GM19397 (cell line): Measurements from ENCODE around the gene ARL8A.
"Not testable (repeated sequence)": the region's sequence is repeated elsewhere in the genome, so short reads cannot be mapped to it uniquely, and the experiment has no call there.

Experiments used
- ATAC-seq: cut with Tn5 transposase; IDR thresholded peaks from one replicate; pipeline ENCODE4 v1.9.1; 2021; ENCODE audit warnings: mild to moderate bottlenecking, moderate library complexity; ENCODE audit not compliant: unreplicated experiment

Gene ARL8A

GRCh38 chr1:202159534-202160371 lies 15.2 kb upstream of the ARL8A start:
- no peak for ATAC-seq

DNA sequence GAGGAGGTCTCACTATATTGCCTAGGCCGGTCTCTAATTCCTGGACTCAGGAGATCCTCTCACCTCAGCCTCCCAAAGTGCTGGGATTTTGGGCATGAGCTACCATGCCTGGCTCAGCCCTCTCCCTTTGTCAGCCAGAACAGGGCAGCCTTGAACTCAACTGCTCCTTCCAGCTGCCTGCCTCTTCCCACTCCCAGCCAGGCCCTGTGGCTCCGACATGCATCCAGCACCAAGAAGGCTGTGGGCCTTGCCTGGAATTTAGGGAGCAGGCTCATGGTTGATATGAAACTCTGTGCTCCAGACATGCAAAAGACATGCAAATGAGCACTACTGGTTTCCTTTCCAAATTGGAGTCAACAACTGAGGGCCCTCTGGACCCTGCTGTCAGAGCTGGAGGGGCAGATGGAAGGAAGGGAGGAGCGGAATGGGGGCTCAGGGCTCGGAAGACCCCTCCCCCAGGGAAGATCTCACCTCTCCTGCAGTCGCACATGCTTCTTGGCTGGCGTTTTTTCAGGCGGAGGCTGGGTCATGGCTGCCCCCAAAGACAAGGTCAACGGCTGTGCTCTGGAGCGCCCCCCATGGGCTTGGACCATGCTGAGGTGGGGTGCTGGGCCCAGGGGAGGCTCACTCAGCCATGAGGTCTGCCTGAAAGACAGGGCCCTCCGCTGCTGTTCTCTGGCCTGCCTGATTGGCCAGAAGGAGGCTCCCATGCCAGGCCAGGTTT lies 14.4 kb upstream of the ARL8A start:
- no peak for ATAC-seq

DNA sequence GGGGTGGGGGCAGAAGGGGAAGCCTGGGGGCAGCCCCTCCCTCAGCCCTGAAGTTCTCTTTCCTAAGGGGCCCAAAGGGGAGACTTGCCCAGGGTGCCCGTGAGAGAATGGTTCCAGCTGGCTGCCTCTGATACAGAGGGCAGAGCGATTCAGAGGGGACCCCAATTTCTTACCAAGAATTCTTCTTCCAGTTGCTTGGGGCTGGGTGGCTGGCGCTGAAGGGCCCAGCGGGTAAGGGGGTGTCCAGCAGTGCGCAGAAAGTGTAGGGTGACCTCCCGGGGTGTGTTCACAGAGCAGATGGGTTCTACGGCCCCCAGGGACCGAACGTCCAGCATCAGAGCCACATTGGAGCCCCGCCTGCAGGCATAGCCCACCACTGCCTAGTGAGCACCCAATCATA lies 13.4 kb upstream of the ARL8A start:
- ATAC-seq = no peak

GRCh38 chr1:202156590-202156989 lies 12.1 kb upstream of the ARL8A start:
- ATAC-seq = no peak

DNA sequence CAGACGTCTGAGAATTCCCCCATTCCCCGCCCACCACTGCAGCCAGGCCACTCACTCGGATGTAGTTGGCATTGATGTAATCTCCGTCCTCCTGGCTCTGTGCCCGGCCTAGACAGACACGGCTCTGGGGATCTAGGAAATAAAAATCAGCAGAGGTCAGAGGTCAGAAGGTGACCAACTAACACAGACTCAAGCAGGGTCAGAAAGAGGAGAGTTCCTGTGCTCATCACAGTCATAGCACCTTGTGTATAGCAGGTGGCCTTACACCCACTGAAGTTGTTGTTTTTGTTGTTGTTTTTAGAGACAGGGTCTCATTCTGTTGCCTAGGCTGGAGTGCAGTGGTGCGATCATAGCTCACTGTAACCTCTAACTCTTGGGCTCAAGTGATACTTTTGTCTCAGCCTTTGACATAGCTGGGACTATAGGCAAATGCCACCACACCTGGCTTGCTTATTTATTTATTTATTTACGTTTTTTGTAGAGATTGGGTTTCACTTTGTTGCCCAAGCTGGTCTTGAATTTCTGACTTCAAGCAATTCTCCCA lies 11.0 kb upstream of the ARL8A start:
- ATAC-seq = no peak

DNA sequence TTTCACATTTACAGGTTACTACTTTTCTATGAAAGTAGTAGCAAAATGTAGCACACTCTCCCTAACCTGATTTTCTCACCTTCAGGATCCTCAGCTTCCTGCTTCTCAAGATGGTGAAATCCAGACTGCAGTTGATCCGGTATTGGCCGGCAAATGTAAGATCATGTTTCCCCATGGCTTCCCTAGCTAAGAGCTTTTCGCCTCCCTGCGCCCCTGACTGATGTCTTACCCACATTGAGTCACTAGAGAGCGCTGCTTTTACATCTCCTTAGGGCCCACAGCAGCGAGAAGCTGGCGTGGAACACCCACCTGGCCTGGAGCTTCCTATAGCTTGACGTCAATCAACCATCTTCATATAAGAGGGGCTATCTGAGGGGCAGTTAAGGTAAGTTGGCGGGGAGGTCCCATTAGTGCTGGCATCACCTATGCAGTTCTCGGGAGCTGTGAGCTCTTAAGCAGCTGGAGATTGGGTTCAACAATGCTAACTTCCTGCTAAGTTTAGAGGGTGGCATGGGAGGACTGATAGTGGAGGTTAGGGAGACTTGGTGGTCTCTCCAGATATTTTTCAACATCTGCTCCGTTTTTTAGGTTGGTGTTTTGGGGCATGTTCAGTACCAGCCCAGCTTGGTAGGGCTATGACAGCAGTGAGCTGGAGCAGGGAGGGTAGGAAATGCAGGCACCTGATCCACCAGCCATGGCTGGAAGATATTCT lies 10.4 kb upstream of the ARL8A start:
- no peak for ATAC-seq

- ATAC-seq = no peak
Observed at GRCh38 chr1:202154148-202154765, 9.7 kb upstream of the ARL8A start.

GRCh38 chr1:202153284-202153683 lies 8.7 kb upstream of the ARL8A start:
- ATAC-seq = no peak

- ATAC-seq = no peak
Observed at GRCh38 chr1:202152399-202152798, 7.9 kb upstream of the ARL8A start.

DNA sequence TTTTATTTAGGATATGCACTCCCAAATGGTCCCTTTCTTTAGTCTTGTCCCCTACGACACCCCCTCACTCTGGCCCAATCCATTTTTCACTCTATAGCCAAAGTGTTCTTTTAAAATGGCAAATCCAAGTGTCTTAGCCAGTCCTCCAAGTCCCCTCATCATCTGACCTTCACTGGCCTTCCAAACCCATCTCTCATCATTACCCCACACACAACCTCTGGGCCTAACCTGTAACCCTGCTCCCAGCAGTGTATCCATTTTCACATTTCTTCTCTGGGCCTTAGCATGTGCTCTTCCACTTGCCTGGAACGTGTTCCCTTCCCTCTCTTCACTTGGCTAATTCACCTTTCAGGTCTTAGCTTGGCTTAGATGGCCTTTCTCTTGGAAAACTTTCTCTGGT lies 6.5 kb upstream of the ARL8A start:
- ATAC-seq = no peak

DNA sequence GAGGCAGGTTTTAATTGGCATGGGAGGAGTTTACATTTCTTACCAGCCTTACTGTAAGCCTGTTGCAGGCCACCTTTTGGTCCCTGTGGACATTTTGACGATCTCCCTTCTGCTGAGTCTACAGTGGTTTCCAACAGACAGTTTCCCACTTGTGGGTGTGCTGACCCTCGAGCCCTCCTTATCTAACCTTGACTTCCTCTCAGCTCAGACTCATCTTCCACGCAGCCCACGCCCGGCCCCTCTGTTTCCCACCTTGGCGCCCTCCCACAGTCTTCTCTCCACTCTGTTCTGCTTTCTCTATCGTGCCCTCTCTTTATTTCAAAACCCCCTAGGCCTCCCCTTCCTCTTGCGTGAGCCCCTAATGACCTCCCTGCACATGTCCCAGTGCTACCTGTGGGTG lies 6.1 kb upstream of the ARL8A start:
- ATAC-seq = no peak

DNA sequence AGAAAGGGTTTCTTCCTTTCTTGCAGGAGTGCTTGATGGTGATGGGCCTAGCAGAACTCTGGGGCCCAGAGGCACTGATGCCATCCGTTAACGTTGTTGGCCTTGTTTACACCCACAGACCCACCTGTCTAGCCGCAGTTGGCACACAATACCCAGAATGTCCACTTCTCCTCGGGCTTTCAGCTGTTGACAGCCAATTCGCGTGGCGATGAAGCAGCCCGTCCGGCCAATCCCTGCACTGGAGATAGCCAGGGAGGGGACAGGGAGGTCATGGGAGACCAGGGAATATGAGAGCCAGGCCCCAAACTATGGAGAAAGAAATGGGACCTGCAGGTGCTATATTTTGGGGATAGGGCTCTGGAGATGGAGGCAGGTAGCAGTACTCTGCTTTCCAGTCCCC lies 5.7 kb upstream of the ARL8A start:
- ATAC-seq = no peak

GRCh38 chr1:202149566-202149965 lies 5.0 kb upstream of the ARL8A start:
- ATAC-seq = no peak

DNA sequence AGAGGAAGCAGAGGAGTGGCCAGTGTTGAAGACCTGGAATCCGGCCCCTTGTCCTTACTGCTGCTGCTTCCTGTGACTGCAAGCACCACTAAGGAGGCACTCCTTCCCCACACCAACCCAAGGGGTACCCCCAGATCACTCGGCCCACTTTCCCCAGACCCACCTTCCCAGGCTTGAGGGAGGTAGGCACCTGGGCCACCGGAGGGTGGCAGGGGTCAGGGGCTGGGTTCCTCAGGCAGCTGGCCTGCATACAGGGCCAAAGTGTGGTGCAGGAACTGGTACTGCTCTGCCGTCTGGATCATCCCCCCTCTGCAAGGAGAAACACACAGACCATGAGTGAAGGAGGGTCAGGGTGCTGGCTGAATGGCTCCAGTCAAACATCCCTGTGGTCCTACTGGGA lies 3.9 kb upstream of the ARL8A start:
- ATAC-seq = no peak

GRCh38 chr1:202146993-202147392 lies 2.5 kb upstream of the ARL8A start:
- no peak for ATAC-seq

GRCh38 chr1:202146279-202146678 lies 1.7 kb upstream of the ARL8A start:
- ATAC-seq = no peak

GRCh38 chr1:202145744-202146140 lies 1.2 kb upstream of the ARL8A start:
- not testable (repeated sequence) for ATAC-seq

- ATAC-seq = no peak
Observed at GRCh38 chr1:202145068-202145743, 669 bp upstream of the ARL8A start.

- ATAC-seq = peak; percentile 44
Observed at GRCh38 chr1:202143768-202144401, 652 bp downstream of the ARL8A start.
